Right ventricle myocardium inferior (tissue), 1 donor: ENCODE measurements around the gene DPYD. TPM values are rescaled to one million over a fixed set of nuclear protein-coding genes. Genes with fewer than 3 reads are reported as not detected.

Source experiments
- ATAC-seq: fragments of 200-7000 bp; cut with Tn5 transposase; one replicate; pipeline ENCODE4 v1.9.1; 2020; ENCODE audit warnings: mild to moderate bottlenecking, moderate library complexity
- DNase-seq: peaks from one replicate; pipeline ENCODE4 v3.0.0; 2021; ENCODE audit errors: missing footprints
- intact Hi-C: fragments of 100-400 bp; cut with DNase I; formaldehyde crosslinking; loops from one replicate; pipeline ENCODE4 v1.11.0; 2022
- total RNA-seq: library from RNA; stranded (reverse); fragmentation: NEBNext Ultra II Directional; extraction: Animal tissue kit (Norgen Biotek cat#: 25700); gene quantifications from one replicate; pipeline ENCODE4 v1.2.1, GENCODE V29; 2021
- donor health status: DM: no; HTN: yes; CAD: no; lungs with severe emphysema.

DPYD gene
- total RNA-seq, 1 donor from 2014 or later = 12.3 TPM

GRCh38 chr1:97911266-97912215 is 9.3 kb downstream of the DPYD start:
- ATAC-seq = no peak
- intact Hi-C loops = no loop called here
- DNase-seq = no peak

GRCh38 chr1:97909266-97909665 is 11.6 kb downstream of the DPYD start:
- no peak for DNase-seq
- intact Hi-C loops = no loop called here
- no peak for ATAC-seq

GRCh38 chr1:97907886-97908285 is 12.9 kb downstream of the DPYD start:
- intact Hi-C loops = no loop called here
- ATAC-seq (no peak), DNase-seq (no peak)

DNA sequence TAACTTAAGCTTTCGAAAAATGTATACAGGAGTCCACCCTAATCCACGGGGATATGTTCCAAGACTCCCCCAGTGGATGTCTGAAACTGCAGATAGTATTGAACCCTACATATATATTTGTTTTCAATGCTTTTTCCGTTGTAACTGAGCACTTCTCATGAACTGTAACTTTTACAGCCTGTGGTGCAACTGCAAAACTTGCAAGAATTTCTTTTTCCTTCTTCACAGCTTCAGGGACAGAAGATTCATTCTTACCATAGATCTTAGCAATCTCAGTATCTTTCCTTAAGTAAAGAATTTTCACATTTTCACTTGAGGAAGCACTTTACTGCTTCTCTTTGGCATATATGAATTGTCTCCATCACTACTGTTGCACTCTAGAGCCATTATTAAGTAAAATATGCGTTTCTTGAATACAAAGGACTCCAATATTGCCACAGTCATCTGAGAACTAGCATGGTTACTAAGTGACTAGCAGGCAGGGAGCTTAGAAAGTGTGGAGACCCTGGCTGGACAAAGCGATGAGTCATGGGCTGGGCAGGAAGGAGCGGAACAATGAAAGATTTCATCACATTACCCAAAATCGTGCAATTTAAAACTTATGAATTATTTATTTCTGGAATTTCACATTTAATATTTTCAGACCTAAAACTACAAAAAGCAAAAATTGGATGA is 14.1 kb downstream of the DPYD start:
- DNase-seq = peak; percentile 67
- ATAC-seq = peak; percentile 84
- intact Hi-C loops = no loop called here

- DNase-seq (no peak), ATAC-seq (no peak)
- intact Hi-C loops = no loop called here
These were observed 15.5 kb downstream of the DPYD start for GRCh38 chr1:97905141-97905940.

GRCh38 chr1:97904534-97904933 is 16.3 kb downstream of the DPYD start:
- intact Hi-C loops = no loop called here
- DNase-seq (no peak), ATAC-seq (no peak)

- DNase-seq = no peak
- no peak for ATAC-seq
- intact Hi-C loops = no loop called here
These were observed 17.2 kb downstream of the DPYD start for GRCh38 chr1:97903626-97904025.

DNA sequence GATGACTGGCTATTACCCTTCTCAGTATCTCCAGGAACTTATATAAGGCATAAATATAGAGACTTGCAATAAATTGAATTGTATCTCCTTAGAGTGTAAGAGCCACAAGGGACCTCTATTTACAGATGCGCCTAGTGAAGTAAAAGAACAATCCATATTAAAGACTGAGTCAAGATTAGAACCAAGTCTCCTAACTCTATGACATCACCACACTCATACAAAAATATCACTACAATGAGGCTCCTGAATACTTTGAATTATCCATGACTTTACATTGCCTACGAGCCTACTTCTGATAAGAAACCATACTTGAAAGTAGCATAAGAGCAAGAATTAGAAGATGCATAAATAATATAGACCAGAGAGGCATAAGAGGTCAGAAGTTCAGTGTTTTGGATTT is 18.8 kb downstream of the DPYD start:
- intact Hi-C loops = no loop called here
- no peak for ATAC-seq
- no peak for DNase-seq

DNA sequence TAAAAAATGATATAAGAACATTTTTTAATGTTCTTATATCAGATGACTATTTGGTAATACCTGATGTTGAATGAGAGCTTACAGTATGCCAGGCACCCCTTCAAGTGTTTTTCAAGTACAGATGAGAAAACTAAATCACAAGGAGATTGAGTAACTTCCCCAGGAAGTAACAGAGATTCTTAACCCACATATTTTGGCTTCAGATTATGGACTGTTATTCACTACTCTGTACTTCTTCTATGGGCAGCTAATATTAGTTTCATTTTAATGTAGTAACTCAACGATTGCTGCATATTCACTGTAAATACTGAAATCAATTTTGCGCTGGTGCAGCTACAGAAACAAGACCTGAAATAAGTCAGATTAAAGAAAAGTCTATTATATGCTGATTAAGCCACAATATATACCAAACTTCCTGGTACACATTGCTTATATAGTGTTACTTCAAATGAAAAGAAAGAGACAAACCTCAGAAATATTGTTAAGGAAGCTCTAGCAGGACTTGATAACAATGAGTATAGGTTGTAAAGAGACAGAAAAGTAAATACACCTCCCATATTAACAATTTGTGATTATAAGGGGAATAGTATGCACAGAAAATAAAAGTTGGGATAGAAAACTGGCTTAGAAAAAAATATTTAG is 19.7 kb downstream of the DPYD start:
- peak; percentile 67 for ATAC-seq
- intact Hi-C loops = no loop called here
- DNase-seq = no peak

DNA sequence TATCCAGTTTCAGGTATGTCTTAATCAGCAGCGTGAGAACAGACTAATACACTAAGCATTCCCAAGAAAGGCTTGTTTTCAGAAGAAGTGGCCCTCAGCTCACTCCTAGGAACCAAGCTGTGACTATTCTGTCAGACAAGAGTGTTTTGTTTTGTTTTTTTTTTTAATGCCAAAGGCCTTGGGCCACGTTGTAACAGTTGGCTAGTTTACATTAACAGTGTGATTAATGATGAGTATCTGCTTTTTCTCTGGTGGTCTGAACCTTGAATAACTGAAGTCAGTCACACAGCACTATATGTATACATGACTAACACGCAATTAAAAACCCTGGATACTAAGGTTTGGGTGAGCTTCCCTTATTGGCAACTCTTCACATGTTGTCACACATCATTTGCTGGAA is 21.9 kb downstream of the DPYD start:
- intact Hi-C loops = no loop called here
- DNase-seq (no peak), ATAC-seq (no peak)

GRCh38 chr1:97895278-97895677 is 25.6 kb downstream of the DPYD start:
- DNase-seq (no peak), ATAC-seq (no peak)
- intact Hi-C loops = no loop called here

DNA sequence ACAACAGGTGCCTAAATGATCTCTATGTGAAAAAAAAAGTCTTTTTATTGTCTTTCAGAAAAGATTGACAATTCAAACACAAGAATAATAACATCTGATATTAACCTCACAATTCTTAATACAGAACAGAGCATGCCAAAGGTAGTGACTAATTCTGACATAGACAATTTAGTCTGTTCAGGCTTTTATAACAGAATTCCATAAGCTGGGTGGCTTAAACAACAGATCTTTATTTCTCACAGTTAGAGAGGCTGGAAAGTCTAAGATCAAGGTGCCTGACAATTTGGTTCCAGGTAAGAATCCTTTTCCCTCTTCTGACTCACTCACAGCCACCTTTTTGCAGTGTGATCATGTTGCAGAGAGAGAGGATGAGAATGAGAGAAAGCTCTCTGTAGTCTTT is 27.0 kb downstream of the DPYD start:
- ATAC-seq = no peak
- intact Hi-C loops = no loop called here
- DNase-seq = no peak

GRCh38 chr1:97886199-97886598 is 34.6 kb downstream of the DPYD start:
- no peak for ATAC-seq
- DNase-seq = no peak
- intact Hi-C loops = no loop called here

DNA sequence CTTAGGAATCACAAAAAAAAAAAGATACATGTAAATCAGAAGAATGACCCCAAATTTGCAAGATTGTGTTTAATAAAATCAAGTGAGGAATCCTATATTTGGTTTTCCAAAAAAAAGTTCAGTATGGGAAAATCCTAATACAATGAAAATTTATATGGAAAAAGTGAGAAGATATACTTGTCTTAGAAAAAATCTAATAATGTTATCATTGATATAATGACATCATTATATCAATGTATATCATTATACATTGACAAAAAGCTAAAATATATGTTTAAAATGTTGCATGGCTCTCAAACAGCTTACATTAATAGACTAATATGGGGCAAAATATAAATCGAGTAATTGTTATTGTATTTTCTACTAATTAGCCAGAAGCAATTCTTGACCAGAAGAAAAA is 37.0 kb downstream of the DPYD start:
- intact Hi-C loops = no loop called here
- DNase-seq = no peak
- ATAC-seq = no peak

DNA sequence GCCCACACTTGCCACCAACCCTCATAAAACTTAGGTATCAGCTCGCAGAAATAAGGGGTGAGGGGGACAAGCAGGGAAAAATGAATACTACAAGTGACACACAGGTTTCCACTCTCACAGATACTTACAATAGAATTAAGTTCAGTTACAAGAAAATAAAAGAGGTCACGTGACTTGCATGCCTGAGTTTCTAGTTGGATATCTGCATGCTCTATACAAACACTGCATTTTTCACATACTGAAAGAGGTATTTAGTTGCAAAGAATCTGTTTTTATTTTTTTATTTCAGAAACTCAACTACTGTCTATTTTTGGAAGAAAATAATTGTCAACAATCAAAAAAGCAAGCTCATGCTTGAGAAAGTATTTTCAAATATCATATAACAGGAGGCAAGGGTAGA is 43.5 kb downstream of the DPYD start:
- intact Hi-C loops = no loop called here
- DNase-seq (no peak), ATAC-seq (no peak)

DNA sequence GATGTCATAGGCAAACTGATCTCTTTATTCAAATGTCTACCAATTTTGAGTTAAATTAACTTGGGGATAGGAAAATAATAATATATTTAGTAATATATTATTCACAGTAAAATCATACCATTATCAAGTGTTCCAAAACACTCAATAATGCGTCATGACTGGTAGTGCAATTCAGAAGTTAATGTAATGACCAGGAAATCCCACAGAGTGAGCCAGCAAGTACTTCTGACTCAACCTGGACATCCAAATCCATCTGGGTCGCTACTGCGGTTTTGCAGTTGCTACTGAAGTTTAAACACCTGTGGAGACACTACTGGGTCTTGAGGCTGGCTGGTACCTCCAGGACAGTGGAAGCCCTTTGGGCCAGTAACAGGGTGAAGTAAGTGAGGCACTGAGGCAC is 44.8 kb downstream of the DPYD start:
- DNase-seq (no peak), ATAC-seq (no peak)
- intact Hi-C loops = no loop called here

DNA sequence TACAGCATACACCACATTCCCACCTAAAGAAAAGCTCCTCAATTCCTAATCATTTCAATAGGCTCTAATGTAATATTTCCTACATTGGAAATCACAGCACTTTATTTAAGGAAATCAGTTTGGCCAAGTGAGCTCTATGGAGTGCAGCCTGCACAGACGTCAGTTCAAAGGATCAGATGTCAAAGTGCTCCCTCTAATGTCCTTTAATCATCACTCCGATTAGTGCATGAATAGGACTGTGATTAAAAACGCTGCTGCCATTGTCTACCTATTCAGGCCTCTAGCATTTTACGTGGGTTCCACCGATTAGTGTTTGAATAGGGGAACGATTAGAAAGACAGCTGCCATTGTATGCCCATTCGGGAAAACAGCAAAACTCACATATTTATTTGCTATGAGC is 50.2 kb downstream of the DPYD start:
- DNase-seq (no peak), ATAC-seq (no peak)
- intact Hi-C loops = no loop called here

DNA sequence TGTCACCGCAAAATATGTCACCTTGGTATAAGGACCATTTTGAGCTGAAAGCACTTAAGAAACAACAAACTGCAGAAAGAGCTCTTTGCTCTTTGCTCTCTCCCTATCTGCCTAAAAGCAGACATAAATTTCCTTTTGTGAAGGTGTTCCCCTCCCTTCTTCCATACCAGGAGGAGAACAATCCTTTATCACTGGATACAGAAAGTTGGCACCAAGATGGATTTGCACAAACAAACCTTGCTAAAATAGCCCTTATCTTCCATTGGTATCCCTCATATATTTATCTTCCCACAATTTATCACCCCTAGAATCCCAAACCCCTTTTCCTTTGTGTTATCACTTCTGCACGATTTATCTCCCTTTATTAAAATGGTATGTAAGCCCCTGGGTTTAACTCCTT is 51.4 kb downstream of the DPYD start:
- no peak for ATAC-seq
- DNase-seq = no peak
- intact Hi-C loops = no loop called here

GRCh38 chr1:97867127-97867526 is 53.7 kb downstream of the DPYD start:
- ATAC-seq = no peak
- intact Hi-C loops = no loop called here
- DNase-seq = no peak
